H9 (cell line): ENCODE measurements around the gene KCNMA1. TPM values are rescaled to one million over a fixed set of nuclear protein-coding genes. Genes with fewer than 3 reads are reported as not detected.

Experiments
- DNase-seq: peaks from one replicate; pipeline ENCODE4 v3.0.0-alpha.2; 2017
- H2AFZ ChIP-seq: one replicate; pipeline ENCODE4 v1.6.1; 2013; ENCODE audit warnings: mild to moderate bottlenecking, low read length, control low read depth, moderate library complexity
- H2AK5ac ChIP-seq: 2 replicates; pipeline ENCODE4 v1.6.1; 2013; ENCODE audit warnings: low read length, control low read depth, mixed read lengths; ENCODE audit not compliant: insufficient read length
- H2BK120ac ChIP-seq: one replicate; pipeline ENCODE4 v1.6.1; 2013; ENCODE audit warnings: low read depth, mild to moderate bottlenecking, low read length, control low read depth, inconsistent platforms; ENCODE audit not compliant: poor library complexity, severe bottlenecking
- H2BK12ac ChIP-seq: 2 replicates; pipeline ENCODE4 v1.6.1; 2013; ENCODE audit warnings: low read length, control low read depth, mixed read lengths, low read depth; ENCODE audit not compliant: insufficient read length
- H2BK15ac ChIP-seq: 2 replicates; pipeline ENCODE4 v1.6.1; 2013; ENCODE audit warnings: low read depth, low read length, control low read depth
- H2BK20ac ChIP-seq: one replicate; pipeline ENCODE4 v1.6.1; 2013; ENCODE audit warnings: low read depth, mild to moderate bottlenecking, low read length, control low read depth, inconsistent platforms; ENCODE audit not compliant: poor library complexity, severe bottlenecking
- H2BK5ac ChIP-seq: 2 replicates; pipeline ENCODE4 v1.6.1; 2013; ENCODE audit warnings: low read length, control low read depth, mixed read lengths; ENCODE audit not compliant: insufficient read length
- H3K14ac ChIP-seq: 2 replicates; pipeline ENCODE4 v1.6.1; 2013; ENCODE audit warnings: low read length, control low read depth; ENCODE audit not compliant: insufficient read depth
- H3K18ac ChIP-seq: 2 replicates; pipeline ENCODE4 v1.6.1; 2013; ENCODE audit warnings: low read depth, mild to moderate bottlenecking, mixed read lengths, low read length, control low read depth; ENCODE audit not compliant: insufficient read length
- H3K23ac ChIP-seq: 2 replicates; pipeline ENCODE4 v1.6.1; 2013; ENCODE audit warnings: low read length, control low read depth, mixed read lengths, low read depth; ENCODE audit not compliant: insufficient read length
- H3K23me2 ChIP-seq: 2 replicates; pipeline ENCODE4 v1.6.1; 2013; ENCODE audit warnings: low read depth, mild to moderate bottlenecking, mixed read lengths, low read length, control low read depth; ENCODE audit not compliant: insufficient read length, poor library complexity, severe bottlenecking
- H3K27ac ChIP-seq: 2 replicates; pipeline ENCODE4 v1.5.1; 2013; ENCODE audit warnings: low read length, control low read depth, mixed read lengths, low read depth; ENCODE audit not compliant: insufficient read length
- H3K27me3 ChIP-seq: 2 replicates; pipeline ENCODE4 v1.6.1; 2013; ENCODE audit warnings: low read length, control low read depth, inconsistent platforms; ENCODE audit not compliant: insufficient read depth
- H3K4ac ChIP-seq: 2 replicates; pipeline ENCODE4 v1.6.1; 2013; ENCODE audit warnings: low read depth, mild to moderate bottlenecking, control low read depth, inconsistent platforms, low read length, moderate library complexity
- H3K4me1 ChIP-seq: 2 replicates; pipeline ENCODE4 v1.6.1; 2013; ENCODE audit warnings: low read length, control low read depth, inconsistent platforms; ENCODE audit not compliant: insufficient read depth
- H3K4me2 ChIP-seq: 2 replicates; pipeline ENCODE4 v1.6.1; 2013; ENCODE audit warnings: low read length, control low read depth, mixed read lengths; ENCODE audit not compliant: insufficient read length, insufficient read depth
- H3K56ac ChIP-seq: 2 replicates; pipeline ENCODE4 v1.6.1; 2013; ENCODE audit warnings: low read depth, mild to moderate bottlenecking, mixed read lengths, low read length, control low read depth; ENCODE audit not compliant: insufficient read length
- H3K79me1 ChIP-seq: 2 replicates; pipeline ENCODE4 v1.6.1; 2013; ENCODE audit warnings: low read depth, mild to moderate bottlenecking, moderate library complexity, low read length, control low read depth, inconsistent platforms; ENCODE audit not compliant: insufficient read depth, poor library complexity, severe bottlenecking
- H3K79me2 ChIP-seq: 2 replicates; pipeline ENCODE4 v1.6.1; 2013; ENCODE audit warnings: low read length, control low read depth, inconsistent platforms; ENCODE audit not compliant: insufficient read depth
- H3K9ac ChIP-seq: 2 replicates; pipeline ENCODE4 v1.6.1; 2013; ENCODE audit warnings: low read length, control low read depth, mixed read lengths; ENCODE audit not compliant: insufficient read length; ENCODE audit errors: extremely low read depth
- H3K9me3 ChIP-seq: one replicate; pipeline ENCODE4 v1.6.1; 2013; ENCODE audit warnings: low read depth, low read length, inconsistent platforms; ENCODE audit not compliant: control insufficient read depth
- H3T11ph ChIP-seq: one replicate; pipeline ENCODE4 v1.6.1; 2013; ENCODE audit warnings: mild to moderate bottlenecking, low read length, control low read depth, inconsistent platforms
- H4K20me1 ChIP-seq: one replicate; pipeline ENCODE4 v1.6.1; 2013; ENCODE audit not compliant: control insufficient read depth, insufficient read length, insufficient read depth
- H4K5ac ChIP-seq: 2 replicates; pipeline ENCODE4 v1.6.1; 2013; ENCODE audit warnings: low read depth, mild to moderate bottlenecking, mixed read lengths, low read length, control low read depth; ENCODE audit not compliant: insufficient read length
- H4K8ac ChIP-seq: replicated peaks from 2 replicates; pipeline ENCODE4 v1.6.1; 2013; ENCODE audit warnings: low read length, control low read depth, mixed read lengths, low read depth; ENCODE audit not compliant: insufficient read length
- H4K91ac ChIP-seq: 2 replicates; pipeline ENCODE4 v1.6.1; 2013; ENCODE audit warnings: low read depth, mild to moderate bottlenecking, moderate library complexity, mixed read lengths, low read length, control low read depth; ENCODE audit not compliant: insufficient read length
- H3K27ac Mint-ChIP-seq, 3 experiments: 2 replicates in 2 of 3; 3 replicates in 1 of 3; pipeline ENCODE4 v1.8.0; 2020 to 2021; ENCODE audit warnings: mixed read lengths in 3 of 3, mild to moderate bottlenecking in 1 of 3, moderate library complexity in 1 of 3
- H3K27me3 Mint-ChIP-seq: 2 replicates; pipeline ENCODE4 v1.8.0; 2021; ENCODE audit warnings: low read depth, mild to moderate bottlenecking, moderate library complexity, mixed read lengths
- H3K36me3 Mint-ChIP-seq, 3 experiments: 2 replicates in 2 of 3; 3 replicates in 1 of 3; pipeline ENCODE4 v1.8.0; 2020 to 2021; ENCODE audit warnings: low read depth in 3 of 3, mixed read lengths in 3 of 3; ENCODE audit not compliant: insufficient read depth in 1 of 3
- H3K4me1 Mint-ChIP-seq, 2 experiments: 2 replicates each; pipeline ENCODE4 v1.8.0; 2020; ENCODE audit warnings: mixed read lengths in 2 of 2
- H3K4me3 Mint-ChIP-seq, 2 experiments: 2 replicates in 1 of 2; 3 replicates in 1 of 2; pipeline ENCODE4 v1.8.0; 2020 to 2021; ENCODE audit warnings: mild to moderate bottlenecking in 2 of 2, mixed read lengths in 2 of 2, moderate library complexity in 1 of 2
- H3K9me3 Mint-ChIP-seq, 2 experiments: 2 replicates in 1 of 2; 3 replicates in 1 of 2; pipeline ENCODE4 v1.8.0; 2020; ENCODE audit warnings: mild to moderate bottlenecking in 2 of 2, mixed read lengths in 2 of 2, moderate library complexity in 1 of 2
- WGBS: extraction: QIAGEN DNeasy Blood & Tissue Kit; methylation state at CpG from one replicate; pipeline ENCODE4 v1.1.7; 2013; ENCODE audit warnings: missing lambda C conversion rate, low lambda C conversion rate, mixed read lengths; ENCODE audit not compliant: insufficient read length; ENCODE audit errors: extremely low coverage; 5-methylcytosine and 5-hydroxymethylcytosine counted together
- total RNA-seq: library from RNA; stranded (reverse); gene quantifications from 2 replicates; pipeline ENCODE4 v1.2.1, GENCODE V29; 2021
- TF ChIP-seq, protein P1 (sequence below): fragments of 200-600 bp; sonication (generic); conservative IDR thresholded peaks from 3 replicates; pipeline ENCODE4 v1.8.0; 2021; ENCODE audit warnings: antibody characterized with exemption, mild to moderate bottlenecking

Gene KCNMA1
- total RNA-seq, 1 experiment from 2014 or later = 2.0 TPM

DNA sequence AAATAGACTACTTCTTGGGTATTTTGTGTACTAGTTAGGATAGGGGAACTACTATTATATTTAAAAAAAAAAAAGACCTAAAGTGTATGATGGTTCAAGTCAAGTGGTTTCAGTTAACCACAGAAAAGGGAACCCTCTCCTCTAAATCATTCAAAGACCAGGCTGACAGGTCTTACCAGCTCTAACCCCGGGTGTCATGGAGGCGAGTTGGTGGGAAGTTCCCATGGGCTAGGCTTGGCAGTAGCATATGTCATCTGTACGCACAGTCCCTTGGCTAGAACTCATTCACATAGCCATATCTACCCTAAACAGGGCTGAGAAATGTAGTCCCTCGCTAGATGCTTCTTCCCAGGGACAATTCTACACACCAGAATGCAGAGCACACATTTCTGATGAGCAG lies 37.7 kb upstream of the KCNMA1 start:
- Mint-ChIP-seq H3K27me3 (peaks cover 10% of the 10 kb centered on the region), H3K4me1 (peaks cover 10 to 26% of the 10 kb centered on the region in 2 experiments), H3K4me3 (no peak overlapping the region), H3K27ac (no peak overlapping the region), H3K9me3 (no peaks in the 10 kb centered on the region), H3K36me3 (no peaks in the 10 kb centered on the region; a peak in 2 of 7 replicates)
- Histone ChIP-seq H2AFZ (no peak overlapping the region), H4K20me1 (no peaks in the 10 kb centered on the region), H4K5ac (no peak overlapping the region), H3K4me2 (no peak overlapping the region), H3K9me3 (no peaks in the 10 kb centered on the region), H3K18ac (no peak overlapping the region), H2BK20ac (no peak overlapping the region), H2BK12ac (no peak overlapping the region), H3K23me2 (no peaks in the 10 kb centered on the region), H2BK120ac (no peak overlapping the region), H2AK5ac (no peak overlapping the region), H4K8ac (no peak overlapping the region), H3K14ac (no peak overlapping the region), H3K4ac (no peak overlapping the region), H3K27ac (no peak overlapping the region), H2BK5ac (no peak overlapping the region), H3K56ac (no peak overlapping the region), H3K9ac (no peak overlapping the region), H3T11ph (no peak overlapping the region), H3K27me3 (no peaks in the 10 kb centered on the region), H4K91ac (no peak overlapping the region), H3K79me1 (no peaks in the 10 kb centered on the region), H3K23ac (no peak overlapping the region), H3K79me2 (no peaks in the 10 kb centered on the region), H3K4me1 (no peaks in the 10 kb centered on the region; the same call in 1 of the 2 replicates), H2BK15ac (no peak overlapping the region)
- TF ChIP-seq, protein P1, sequence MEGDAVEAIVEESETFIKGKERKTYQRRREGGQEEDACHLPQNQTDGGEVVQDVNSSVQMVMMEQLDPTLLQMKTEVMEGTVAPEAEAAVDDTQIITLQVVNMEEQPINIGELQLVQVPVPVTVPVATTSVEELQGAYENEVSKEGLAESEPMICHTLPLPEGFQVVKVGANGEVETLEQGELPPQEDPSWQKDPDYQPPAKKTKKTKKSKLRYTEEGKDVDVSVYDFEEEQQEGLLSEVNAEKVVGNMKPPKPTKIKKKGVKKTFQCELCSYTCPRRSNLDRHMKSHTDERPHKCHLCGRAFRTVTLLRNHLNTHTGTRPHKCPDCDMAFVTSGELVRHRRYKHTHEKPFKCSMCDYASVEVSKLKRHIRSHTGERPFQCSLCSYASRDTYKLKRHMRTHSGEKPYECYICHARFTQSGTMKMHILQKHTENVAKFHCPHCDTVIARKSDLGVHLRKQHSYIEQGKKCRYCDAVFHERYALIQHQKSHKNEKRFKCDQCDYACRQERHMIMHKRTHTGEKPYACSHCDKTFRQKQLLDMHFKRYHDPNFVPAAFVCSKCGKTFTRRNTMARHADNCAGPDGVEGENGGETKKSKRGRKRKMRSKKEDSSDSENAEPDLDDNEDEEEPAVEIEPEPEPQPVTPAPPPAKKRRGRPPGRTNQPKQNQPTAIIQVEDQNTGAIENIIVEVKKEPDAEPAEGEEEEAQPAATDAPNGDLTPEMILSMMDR = no peak
- no peak for DNase-seq
- WGBS = no CpG with 5 or more reads among the region's 4 CpGs
